Measurements from ENCODE around the gene SMG1. TPM values are rescaled to one million over a fixed set of nuclear protein-coding genes. Genes with fewer than 3 reads are reported as not detected.
"Not testable (repeated sequence)": the region's sequence is repeated elsewhere in the genome, so short reads cannot be mapped to it uniquely, and the experiment has no call there.

The SMG1 gene
- 79.5 TPM for total RNA-seq
- long read RNA-seq, partial matches to known transcripts, result 14 of 22 reads
- long read RNA-seq, other reads (novel, unspliced or antisense), result 8 of 22 reads

DNA sequence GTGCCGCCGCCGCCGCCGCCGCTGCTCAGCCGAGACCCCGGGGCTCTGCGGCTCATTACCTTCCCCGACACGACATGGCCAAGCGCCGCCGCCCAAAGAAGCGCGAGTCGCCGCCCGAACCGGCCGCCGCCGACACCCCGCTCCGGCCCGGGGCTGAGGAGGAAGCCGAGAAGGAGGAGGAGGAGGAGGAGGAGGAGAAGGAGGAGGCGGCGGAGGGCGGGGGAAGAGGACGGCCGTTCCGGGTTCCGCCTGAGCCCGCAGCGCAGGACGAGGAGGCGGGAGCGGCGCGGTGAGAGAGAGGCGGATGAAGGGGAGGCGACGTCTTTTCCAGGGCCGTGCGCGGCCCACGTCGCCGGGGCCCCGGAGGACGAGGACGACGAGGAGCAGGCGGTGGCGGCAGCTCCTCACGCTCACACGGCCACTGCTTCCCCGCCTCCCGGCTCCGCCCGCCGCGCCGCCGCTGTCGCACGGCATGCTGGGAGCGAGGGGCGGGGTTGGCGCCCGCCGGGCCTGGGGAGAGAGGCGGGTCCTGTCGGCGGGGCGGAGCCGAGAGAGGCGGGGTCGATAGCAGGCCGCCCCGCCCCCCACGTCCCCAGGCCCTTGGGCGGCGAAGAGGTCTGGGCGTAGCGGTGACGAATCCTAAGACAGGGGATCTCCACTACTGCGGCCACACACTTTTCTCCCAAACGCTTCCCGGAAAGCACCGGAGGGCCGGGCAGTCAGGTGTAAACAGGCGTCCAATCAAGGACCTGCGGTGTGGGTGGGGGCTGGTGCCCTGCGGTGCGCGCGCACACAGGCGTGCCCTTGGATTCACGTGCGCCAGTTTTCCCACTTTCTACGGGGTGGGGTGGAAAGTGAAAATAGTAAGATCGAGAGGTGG lies at the start of gene SMG1:
Gene SMG1 (minus strand): TSS at position 423 of the 880 bp plus-strand sequence. CDS start 367 bp downstream, at position 56.
- H3K9me3 ChIP-seq; H3K27me3 ChIP-seq; H3K36me3 ChIP-seq; intact Hi-C loops (cut with DNase I): not testable (repeated sequence)
- H3K27ac ChIP-seq, result peak within 1 kb of the TSS; percentile 88
- ATAC-seq (peak; percentile 98), DNase-seq (peak; percentile 96)
- H3K4me1 ChIP-seq, result peaks cover 14% of the 10 kb centered on the region
- peak within 1 kb of the TSS; percentile 70 for H3K4me3 ChIP-seq

DNA sequence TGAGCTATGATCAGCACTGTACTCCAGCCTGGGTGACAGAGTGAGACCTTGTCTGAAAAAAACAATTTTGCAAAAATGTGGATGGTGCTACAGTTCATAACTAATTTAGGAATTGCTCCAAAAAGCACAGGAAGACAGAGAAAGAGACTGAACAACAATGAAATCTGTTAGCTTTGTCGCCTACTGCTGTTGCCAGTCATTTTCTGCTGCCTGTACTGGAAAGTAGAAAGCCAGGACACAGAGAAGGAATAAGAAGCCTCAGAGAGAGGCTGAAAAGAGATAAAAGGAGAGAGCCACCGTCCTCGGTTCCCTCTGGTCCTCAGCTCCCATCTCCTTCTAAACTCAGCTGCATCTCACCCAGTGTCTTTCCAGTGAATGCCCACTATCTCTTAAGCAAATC lies 48.9 kb upstream of the SMG1 start:
- no peak overlapping the region for H3K27ac ChIP-seq
- H3K27me3 ChIP-seq, result no peaks in the 10 kb centered on the region
- H3K4me3 ChIP-seq, result no peak overlapping the region
- intact Hi-C loops (cut with DNase I), result no loop called here
- no peaks in the 10 kb centered on the region for H3K36me3 ChIP-seq
- DNase-seq (no peak), ATAC-seq (no peak)
- no peaks in the 10 kb centered on the region for H3K9me3 ChIP-seq
- TF ChIP-seq CTCF (IDR thresholded peaks at IDR 0.05), result no peak
- no peaks in the 10 kb centered on the region for H3K4me1 ChIP-seq

- no peak for ATAC-seq
- Histone ChIP-seq H3K27me3 (no peaks in the 10 kb centered on the region), H3K9me3 (no peaks in the 10 kb centered on the region), H3K4me1 (no peaks in the 10 kb centered on the region), H3K27ac (no peak overlapping the region), H3K36me3 (no peaks in the 10 kb centered on the region), H3K4me3 (no peak overlapping the region)
- TF ChIP-seq CTCF (IDR thresholded peaks at IDR 0.05), result no peak
- DNase-seq, result no peak
- intact Hi-C loops (cut with DNase I), result no loop called here
These were observed 43.6 kb upstream of the SMG1 start for GRCh38 chr16:18969855-18970240.

DNA sequence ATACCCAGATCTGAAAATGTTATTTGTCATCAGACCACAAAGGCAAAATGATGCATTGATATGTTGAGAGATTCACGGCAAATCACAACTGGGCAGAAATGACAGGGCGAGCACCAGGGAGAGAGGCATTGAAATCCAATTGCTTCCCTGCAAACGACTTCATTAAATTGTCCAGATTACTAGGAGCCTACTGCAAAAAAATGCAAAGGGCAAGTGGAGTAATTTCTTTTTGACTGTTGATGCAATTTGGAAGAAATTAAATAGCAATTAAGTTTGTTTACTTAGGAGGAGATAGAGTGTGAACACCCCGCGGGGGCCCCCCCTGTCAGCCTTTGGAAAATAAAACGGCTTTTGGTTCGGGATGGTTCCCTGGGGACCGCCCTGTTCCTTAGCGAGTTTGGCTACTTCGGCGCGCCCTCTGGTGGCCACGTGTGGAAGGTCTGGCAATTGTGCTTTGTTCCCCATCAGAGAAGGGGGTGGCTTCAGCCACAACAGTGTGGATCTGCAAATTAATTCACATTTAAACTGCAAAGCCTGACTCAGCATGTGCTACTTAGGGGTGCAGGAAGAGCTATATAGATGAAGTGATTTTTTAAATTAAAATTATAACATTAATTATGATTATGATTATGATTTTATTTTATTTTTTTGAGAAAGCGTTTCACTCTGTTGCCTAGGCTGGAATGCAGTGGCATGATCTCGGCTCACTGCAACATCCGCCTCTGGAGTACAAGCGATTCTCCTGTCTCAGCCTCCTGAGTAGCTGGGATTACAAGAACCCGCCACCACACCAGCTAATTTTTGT lies 43.0 kb upstream of the SMG1 start:
- H3K9me3 ChIP-seq, result no peaks in the 10 kb centered on the region
- no peaks in the 10 kb centered on the region for H3K4me1 ChIP-seq
- H3K27ac ChIP-seq, result no peak overlapping the region
- intact Hi-C loops (cut with DNase I), result no loop called here
- peak overlapping the region; percentile 30 for H3K4me3 ChIP-seq
- DNase-seq (peak; percentile 90), ATAC-seq (peak; percentile 99)
- TF ChIP-seq CTCF (IDR thresholded peaks at IDR 0.05), result peak; percentile 95
- H3K27me3 ChIP-seq, result no peaks in the 10 kb centered on the region
- no peaks in the 10 kb centered on the region for H3K36me3 ChIP-seq

DNA sequence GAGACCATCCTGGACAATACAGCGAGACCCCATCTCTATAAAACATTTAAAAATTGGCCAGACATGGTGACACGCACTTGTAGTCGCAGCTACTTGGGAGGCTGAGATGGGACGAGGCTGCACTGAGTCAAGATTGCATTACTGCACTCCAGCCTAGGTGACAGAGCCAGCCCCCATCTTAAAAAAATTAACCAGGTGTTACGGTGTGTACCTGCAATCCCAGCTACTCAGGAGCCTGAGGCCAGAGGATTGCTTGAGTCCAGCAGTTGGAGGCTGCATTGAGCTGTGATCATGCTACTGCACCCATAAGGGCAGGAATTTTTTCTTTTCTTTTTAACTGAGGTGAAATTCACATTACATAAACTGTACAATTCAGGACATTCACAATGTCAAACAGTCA lies 40.6 kb upstream of the SMG1 start:
- Histone ChIP-seq H3K27ac (no peak overlapping the region), H3K9me3 (no peaks in the 10 kb centered on the region), H3K36me3 (no peaks in the 10 kb centered on the region), H3K4me3 (no peak overlapping the region), H3K27me3 (no peaks in the 10 kb centered on the region), H3K4me1 (no peaks in the 10 kb centered on the region)
- DNase-seq (no peak), ATAC-seq (no peak)
- TF ChIP-seq CTCF (IDR thresholded peaks at IDR 0.05), result no peak
- intact Hi-C loops (cut with DNase I), result no loop called here

- no peak for ATAC-seq
- H3K36me3 ChIP-seq, result no peaks in the 10 kb centered on the region
- no peaks in the 10 kb centered on the region for H3K9me3 ChIP-seq
- H3K27me3 ChIP-seq, result no peaks in the 10 kb centered on the region
- H3K4me3 ChIP-seq, result no peak overlapping the region
- DNase-seq, result no peak
- no peak for TF ChIP-seq CTCF (IDR thresholded peaks at IDR 0.05)
- no peak overlapping the region for H3K27ac ChIP-seq
- H3K4me1 ChIP-seq, result no peaks in the 10 kb centered on the region
- intact Hi-C loops (cut with DNase I), result no loop called here
These were observed 39.3 kb upstream of the SMG1 start for GRCh38 chr16:18965555-18965954.
